ENCODE measurements around the gene UROS.

GRCh38 chr10:125769175-125769574 lies 53.9 kb downstream of the UROS start:
- TF ChIP-seq TAF1 (IDR thresholded peaks at IDR 0.05; ENCODE audit: low read depth), result no peak
- TF ChIP-seq POLR2AphosphoS5 (IDR thresholded peaks at IDR 0.05), result no peak
- no peak for TF ChIP-seq RAD21 (conservative IDR thresholded peaks at IDR 0.05)
- no peak for TF ChIP-seq CTCF (IDR thresholded peaks at IDR 0.05; ENCODE audit: poor library complexity, severe bottlenecking)
- no peak for TF ChIP-seq REST (IDR thresholded peaks at IDR 0.05; ENCODE audit: borderline replicate concordance)
- no peak for TF ChIP-seq EP300 (conservative IDR thresholded peaks at IDR 0.05; ENCODE audit: poor library complexity, severe bottlenecking)

Data from neural cell (in vitro differentiated cells).